ENCODE measurements around the gene ZNF711.
A peak's percentile ranks its signal among the peaks of the same experiment; 100 is the strongest.
"Not testable (repeated sequence)": the region's sequence is repeated elsewhere in the genome, so short reads cannot be mapped to it uniquely, and the experiment has no call there.

ZNF711 gene

DNA sequence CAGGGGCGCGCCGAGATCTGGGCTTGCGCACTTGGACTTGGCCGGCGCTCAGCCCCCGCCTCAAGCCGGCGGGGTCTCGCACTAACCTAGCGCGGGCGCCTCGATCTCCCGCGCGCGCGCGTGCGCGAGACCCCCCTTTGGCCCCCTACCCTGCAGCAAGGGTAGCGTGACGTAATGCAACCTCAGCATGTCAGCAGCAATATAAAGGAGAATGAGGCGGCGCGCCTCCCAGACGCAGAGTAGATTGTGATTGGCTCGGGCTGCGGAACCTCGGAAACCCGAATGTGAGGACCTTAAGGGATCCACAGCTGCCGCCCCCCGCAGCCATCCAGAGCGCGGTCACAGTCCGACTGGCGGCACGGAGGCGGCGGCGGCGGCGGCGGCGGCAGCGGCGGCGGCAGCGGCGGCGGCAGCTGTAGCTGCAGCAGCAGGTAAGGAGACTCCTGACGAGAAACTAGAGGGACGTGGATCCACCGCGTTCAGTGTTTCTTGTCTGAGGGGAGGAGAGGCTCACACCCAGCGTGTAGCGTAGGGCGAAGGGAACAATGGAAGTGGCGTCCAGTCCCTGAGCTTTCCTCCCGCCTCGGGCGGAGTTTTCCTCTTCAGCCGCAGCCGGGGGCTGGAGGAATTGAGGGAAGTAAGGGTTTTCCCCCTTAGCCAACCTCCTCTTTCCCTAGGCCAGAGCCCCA is at the start of gene ZNF711, which contains the start of gene SATL1:
TSS of gene ZNF711 (plus strand) at position 231 of the 689 bp plus-strand sequence. CDS start 3,582 bp downstream, outside the sequence.
TSS of gene SATL1 (minus strand) at position 19 of the 689 bp plus-strand sequence. CDS start 134,811 bp downstream, outside the sequence.
- DNase-seq, result peak; percentile 28 to 38

DNA sequence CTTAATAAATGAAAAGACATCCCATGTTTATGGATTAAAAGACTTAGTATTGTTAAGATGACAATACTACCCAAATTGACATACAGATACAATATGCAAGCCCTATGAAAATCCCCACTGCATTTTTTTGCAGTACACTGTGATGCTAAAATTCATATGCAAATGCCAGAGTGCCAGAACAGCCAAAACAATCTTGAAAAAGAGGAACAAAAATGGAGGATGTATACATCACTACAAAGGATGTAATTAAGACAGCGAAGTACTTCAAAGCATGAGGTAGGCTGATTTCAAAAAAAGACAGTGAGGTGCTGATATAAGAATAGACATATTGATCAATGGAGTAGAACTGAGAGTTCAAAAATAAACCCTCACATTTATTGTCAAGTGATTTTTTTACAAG is 47.5 kb upstream of the ZNF711 start:
- DNase-seq, result no peak

DNA sequence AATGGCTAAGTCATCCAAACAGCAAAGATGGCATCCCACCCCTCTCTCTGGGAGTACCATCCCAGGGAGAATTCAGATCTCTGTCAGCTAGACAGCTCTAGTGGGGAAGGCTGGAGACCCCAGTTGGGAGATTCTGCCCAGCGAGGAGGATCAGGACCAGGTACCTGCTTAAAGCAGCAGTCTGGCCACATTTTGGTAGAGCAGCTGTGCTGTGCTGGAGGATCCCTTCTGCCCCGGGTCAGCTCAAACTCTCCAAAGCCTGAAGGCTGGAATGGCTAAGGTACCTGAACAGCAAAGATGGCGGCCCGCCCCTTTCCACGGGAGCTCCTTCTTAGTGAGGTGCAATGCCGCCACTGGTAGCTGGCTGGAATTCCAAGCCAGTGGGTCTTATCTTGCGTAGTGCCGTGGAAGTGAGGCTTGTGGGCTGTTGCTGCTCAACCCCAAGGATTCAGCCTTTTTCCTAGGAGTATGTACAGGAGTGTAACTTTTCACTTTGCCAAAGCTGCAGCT is 40.3 kb upstream of the ZNF711 start:
- no peak for DNase-seq

DNA sequence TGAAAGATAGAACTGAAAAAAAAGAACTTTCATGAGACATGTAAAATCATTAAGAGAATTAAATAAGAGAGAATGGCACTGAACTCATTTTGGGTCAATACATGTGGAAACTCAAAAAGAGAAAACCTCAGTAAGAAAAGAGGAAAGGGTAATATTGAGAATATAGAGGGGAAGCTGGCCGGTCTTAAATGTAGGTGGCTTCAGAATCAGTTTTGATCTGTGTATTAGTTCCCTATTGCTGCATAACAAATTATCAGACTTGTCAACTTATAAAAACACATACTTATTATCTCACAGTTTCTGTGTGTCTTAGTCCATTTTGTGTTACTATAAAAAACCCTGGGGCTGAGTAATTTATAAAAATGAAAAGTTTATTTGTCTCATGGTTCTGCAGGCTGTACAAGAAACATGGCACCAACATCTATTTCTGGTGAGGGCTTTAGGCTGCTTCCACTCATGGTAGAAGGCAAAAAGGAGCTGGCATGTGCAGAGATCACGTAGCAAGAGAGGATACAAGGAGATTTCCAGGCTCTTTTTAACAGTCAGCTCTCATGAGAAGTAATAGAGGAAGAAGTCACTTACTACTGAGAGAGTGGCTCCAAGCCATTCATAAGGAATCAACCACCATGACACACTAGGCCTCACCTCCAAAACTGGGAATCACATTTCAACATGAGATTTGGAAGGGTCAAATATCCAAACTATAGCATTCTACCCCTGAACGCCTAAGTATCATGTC is 29.8 kb upstream of the ZNF711 start:
- DNase-seq, result no peak

DNA sequence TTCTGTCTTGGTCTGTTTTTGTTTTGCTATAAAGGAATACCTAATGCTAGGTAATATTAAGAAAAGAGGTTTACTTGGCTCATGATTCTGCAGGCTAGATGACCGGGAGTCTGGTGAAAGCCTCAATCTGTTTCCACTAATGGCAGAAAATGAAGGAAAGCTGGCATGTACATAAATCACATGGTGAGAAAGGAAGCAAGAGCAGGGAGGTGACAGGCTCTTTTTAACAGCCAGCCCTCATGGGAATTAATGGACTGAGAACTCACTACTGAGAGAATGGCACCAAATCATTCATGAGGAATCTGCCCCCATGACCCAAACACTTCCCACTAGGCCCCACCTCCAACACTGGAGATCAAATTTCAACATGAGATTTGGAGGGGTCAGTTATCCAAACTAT is 27.8 kb upstream of the ZNF711 start:
- no peak for DNase-seq

DNA sequence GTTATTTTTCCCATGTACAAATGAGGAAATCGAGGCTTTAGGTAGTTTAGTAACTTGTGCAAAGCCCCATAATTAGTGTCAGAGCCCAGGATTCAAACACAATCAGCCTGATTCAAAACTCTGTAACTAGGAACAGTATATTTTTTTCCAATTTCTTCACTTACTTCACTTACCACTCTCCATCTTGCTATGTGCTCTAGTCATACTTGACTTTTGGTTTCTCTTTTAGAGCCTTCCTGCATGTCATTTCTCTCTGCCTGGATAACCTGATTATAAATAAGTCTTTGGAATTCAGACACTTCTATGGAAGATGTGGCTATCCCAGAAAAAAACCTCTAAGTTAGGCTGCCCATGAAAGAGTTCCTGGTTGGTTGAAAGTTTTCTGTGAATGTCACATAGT is 22.4 kb upstream of the ZNF711 start:
- DNase-seq, result no peak

DNA sequence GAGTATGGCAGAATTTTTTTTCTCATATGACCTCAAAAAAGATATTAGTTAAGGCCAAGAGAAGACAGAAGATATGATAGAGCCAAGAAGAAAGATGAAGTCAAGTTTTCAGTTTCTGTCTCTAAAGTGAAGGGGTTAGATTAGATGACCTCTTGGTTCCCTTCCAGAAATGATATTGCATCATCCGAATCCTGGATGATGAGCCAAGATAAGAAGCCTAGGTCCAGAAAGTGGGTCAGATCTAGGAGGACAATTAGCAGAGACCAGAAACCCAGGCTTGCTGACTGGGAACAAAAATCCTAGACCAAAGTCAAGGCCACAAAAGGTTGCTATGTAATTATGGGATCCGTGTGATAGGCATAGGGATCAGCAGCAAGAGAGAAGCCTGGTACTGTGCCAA is 20.4 kb upstream of the ZNF711 start:
- no peak for DNase-seq

DNA sequence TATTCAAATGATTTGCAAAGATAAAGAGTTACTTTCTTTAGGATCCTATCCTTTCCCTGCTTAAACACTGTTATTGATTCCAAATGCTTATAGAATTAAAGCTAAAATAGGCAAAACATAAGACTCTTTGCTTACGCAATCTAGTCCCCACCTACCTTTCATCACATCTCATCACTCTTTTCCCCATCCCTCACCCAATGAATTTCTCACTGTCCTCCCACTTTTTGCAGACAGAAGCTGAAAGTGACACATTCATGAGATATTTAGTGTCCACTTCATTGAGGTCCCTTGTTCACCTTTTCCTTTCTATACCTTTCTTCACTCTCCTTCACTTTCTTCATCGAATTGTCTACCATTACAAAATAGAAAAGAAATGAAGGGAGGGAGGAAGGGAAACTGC is 636 bp upstream of the ZNF711 start:
- no peak for DNase-seq

DNA sequence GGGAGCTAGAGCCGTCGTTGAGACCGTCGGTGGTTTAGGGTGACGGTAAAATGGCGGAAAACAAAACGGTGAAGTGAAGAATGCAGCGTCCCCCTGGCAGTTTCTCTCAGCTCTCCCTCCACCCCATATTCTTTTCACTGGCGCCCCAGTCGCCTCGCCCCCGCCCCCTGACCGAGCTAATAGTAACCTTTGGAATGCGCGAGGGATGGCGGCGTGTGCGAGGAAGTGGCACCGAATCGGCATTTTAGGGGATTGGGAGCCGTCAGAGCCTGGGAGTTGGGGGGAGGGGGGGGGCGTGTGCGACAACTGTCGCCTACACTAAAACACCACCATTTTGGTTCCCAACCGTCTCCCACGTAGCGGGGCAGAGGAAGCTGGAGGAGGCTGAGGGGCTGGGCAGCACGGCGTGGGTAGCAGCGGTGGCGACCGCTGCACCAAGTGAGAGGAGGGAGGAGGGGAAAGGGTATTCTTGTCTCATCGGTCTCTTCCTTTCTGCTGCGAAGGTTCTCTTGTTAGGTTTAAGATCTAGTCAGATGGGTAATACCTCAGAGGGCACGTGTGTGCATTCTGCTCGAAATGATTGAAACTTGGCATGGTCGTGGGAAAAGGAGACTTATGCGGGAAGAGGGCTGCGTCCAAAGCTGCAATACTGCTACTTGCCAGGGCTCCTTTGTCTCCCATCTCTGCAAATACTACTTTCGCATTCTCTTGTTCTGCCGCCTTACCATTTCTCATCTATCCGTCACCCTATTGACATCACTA is 840 bp downstream of the ZNF711 start:
- DNase-seq, result peak; percentile 22 to 34

DNA sequence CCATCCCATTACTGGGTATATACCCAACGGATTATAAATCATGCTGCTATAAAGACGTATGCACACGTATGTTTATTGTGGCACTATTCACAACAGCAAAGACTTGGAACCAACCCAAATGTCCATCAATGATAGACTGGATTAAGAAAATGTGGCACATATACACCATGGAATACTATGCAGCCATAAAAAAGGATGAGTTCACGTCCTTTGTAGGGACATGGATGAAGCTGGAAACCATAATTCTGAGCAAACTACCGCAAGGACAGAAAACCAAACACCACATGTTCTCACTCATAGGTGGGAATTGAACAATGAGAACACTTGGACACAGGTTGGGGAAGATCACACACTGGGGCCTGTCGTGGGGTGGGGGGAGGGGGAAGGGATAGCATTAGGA is 41.5 kb downstream of the ZNF711 start:
- DNase-seq, result not testable (repeated sequence)

DNA sequence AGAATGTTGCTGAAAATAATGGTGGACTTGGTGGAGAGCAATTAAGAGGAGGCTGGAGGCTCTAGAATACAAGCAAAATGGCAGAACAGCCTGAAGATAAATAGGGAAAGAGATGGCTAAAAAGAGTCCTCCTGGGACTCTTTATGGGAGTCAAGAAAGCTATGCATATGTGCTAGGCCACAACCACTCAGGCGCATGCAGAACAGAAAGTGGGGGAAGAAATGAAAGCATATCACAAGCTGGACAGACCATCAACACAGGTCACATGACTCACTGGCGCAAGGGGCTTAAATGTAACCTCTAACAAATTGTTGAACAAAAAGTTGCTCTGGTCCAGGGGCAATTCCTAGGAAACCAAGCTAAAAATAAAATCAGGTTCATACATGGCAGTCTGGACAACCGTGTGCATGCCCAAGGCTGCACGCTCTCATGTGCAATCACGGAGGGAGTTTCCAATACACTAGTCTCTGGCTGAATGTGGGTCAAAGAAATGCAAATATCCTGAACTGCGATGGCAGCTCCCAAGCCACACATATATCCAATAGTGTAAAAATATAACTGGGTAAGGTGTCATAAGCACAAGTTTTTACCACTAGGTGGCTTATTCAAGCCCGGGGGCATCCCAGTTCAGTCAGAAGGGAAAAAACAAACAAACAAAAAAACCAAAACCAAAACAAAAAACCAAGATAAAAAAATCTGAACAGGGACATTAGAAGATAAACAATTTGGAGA is 45.4 kb downstream of the ZNF711 start:
- no peak for DNase-seq

DNA sequence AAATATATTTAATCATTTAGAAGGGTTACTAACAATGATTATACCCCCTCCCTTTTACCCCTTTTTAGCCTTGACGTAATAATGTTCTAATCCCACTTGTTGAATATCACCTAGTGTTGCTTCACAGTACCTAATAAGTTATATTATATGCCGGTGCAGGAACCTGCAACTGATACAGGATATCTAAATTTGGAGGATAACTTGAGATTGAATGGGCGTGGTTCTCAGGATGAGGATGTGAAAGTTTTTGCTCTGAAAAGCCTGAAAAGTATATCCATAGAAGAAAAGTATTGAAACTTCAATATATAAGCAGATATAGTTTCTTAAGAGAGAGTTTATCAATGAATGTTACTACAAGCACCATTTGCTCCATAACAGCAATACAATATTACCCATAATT is 59.8 kb downstream of the ZNF711 start:
- DNase-seq, result no peak

DNA sequence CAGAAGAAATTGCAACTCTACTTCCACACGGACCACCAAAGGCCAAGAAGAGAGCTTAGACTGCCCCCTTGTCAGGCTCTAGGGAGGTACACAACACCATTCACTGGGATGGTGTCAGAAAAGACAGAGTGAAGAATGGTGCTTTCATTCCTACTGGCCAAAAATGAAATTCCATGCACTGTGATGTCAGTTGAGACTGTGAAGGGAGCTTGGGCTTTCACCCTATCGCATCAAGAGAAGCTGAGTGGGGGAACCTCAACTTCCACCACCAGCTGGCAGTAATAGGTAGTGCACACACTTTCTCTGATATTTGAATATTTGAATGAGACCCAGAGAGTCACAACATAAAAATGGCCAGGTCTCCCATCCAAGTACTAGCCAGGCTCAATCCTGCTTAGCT is 65.9 kb downstream of the ZNF711 start:
- DNase-seq, result peak in 1 of 2 experiments; percentile 1

DNA sequence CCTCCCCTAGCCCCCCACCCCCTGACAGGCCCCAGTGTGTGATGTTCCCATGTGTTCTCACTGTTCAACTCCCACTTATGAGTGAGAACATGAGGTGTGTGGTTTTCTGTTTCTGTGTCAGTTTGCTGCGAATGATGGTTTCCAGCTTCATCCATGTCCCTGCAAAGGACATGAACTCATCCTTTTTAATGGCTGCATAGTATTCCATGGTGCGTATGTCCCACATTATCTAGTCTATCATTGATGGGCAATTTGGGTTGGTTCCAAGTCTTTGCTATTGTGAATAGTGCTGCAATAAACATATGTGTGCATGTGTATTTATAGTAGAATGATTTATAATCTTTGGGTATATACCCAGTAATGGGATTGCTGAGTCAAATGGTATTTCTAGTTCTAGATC is 67.6 kb downstream of the ZNF711 start:
- not testable (repeated sequence) for DNase-seq

Measured in Kasumi-1 (cell line).